ENCODE measurements around the gene NLGN1. TPM values are rescaled to one million over a fixed set of nuclear protein-coding genes. Genes with fewer than 3 reads are reported as not detected.
A peak's percentile ranks its signal among the peaks of the same experiment; 100 is the strongest.

NLGN1 gene
- total RNA-seq, 1 experiment from 2014 or later: 5.2 TPM

- Histone ChIP-seq H3K9ac (ENCODE audit: extremely low read depth, insufficient read length, low read length) (no peak overlapping the region), H2AFZ (ENCODE audit: low read length) (no peak overlapping the region), H2AK5ac (ENCODE audit: insufficient read length, low read length) (no peak overlapping the region), H2BK20ac (ENCODE audit: low read depth, low read length, poor library complexity, severe bottlenecking) (no peak overlapping the region), H2BK12ac (ENCODE audit: insufficient read length, low read depth, low read length) (no peak overlapping the region), H3K14ac (ENCODE audit: insufficient read depth, low read length) (no peak overlapping the region), H4K20me1 (ENCODE audit: control insufficient read depth, insufficient read depth, insufficient read length) (no peaks in the 10 kb centered on the region), H3K56ac (ENCODE audit: insufficient read length, low read depth, low read length) (no peak overlapping the region), H2BK120ac (ENCODE audit: low read depth, low read length, poor library complexity, severe bottlenecking) (no peak overlapping the region), H3K4me2 (ENCODE audit: insufficient read depth, insufficient read length, low read length) (no peak overlapping the region), H3K4me1 (ENCODE audit: insufficient read depth, low read length) (peaks cover 9% of the 10 kb centered on the region; the same call in 1 of the 2 replicates), H3K23me2 (ENCODE audit: insufficient read length, low read depth, low read length, poor library complexity, severe bottlenecking) (no peaks in the 10 kb centered on the region), H3K4ac (ENCODE audit: low read depth, low read length) (no peak overlapping the region), H4K5ac (ENCODE audit: insufficient read length, low read depth, low read length) (no peak overlapping the region), H3K9me3 (ENCODE audit: control insufficient read depth, low read depth, low read length) (no peaks in the 10 kb centered on the region), H4K8ac (replicated peaks; ENCODE audit: insufficient read length, low read depth, low read length) (no peak overlapping the region), H3K27me3 (ENCODE audit: insufficient read depth, low read length) (no peaks in the 10 kb centered on the region), H3K79me2 (ENCODE audit: insufficient read depth, low read length) (no peaks in the 10 kb centered on the region), H3K23ac (ENCODE audit: insufficient read length, low read depth, low read length) (no peak overlapping the region), H3T11ph (ENCODE audit: low read length) (no peak overlapping the region), H2BK5ac (ENCODE audit: insufficient read length, low read length) (no peak overlapping the region), H2BK15ac (ENCODE audit: low read depth, low read length) (no peak overlapping the region), H4K91ac (ENCODE audit: insufficient read length, low read depth, low read length) (no peak overlapping the region), H3K27ac (ENCODE audit: insufficient read length, low read depth, low read length) (no peak overlapping the region), H3K79me1 (ENCODE audit: insufficient read depth, low read depth, low read length, poor library complexity, severe bottlenecking) (no peaks in the 10 kb centered on the region), H3K18ac (ENCODE audit: insufficient read length, low read depth, low read length) (no peak overlapping the region)
- WGBS (ENCODE audit: extremely low coverage, insufficient read length, low lambda C conversion rate): no CpG with 5 or more reads among the region's 4 CpGs
- Mint-ChIP-seq H3K4me1 (peaks cover 5 to 6% of the 10 kb centered on the region in 2 experiments), H3K27ac (peak overlapping the region in 1 of 3 experiments; percentile 67; a peak in 1 of 7 replicates), H3K9me3 (no peaks in the 10 kb centered on the region; a peak in 1 of 5 replicates), H3K27me3 (ENCODE audit: low read depth) (no peaks in the 10 kb centered on the region), H3K36me3 (ENCODE audit: insufficient read depth in 1 of 3, low read depth in 3 of 3) (no peaks in the 10 kb centered on the region), H3K4me3 (no peak overlapping the region)
- no peak for TF ChIP-seq CTCF (conservative IDR thresholded peaks at IDR 0.05)
- DNase-seq: no peak
Observed at GRCh38 chr3:173709026-173709425, 311.5 kb downstream of the NLGN1 start.

All from H9 (cell line).